NCI-H1048 (cell line): ENCODE results near the gene PMF1.

ENCODE experiments used
- DNase-seq: peaks from one replicate; lab custom pipeline; 2025; lab: John Stamatoyannopoulos, UW

PMF1 gene

DNA sequence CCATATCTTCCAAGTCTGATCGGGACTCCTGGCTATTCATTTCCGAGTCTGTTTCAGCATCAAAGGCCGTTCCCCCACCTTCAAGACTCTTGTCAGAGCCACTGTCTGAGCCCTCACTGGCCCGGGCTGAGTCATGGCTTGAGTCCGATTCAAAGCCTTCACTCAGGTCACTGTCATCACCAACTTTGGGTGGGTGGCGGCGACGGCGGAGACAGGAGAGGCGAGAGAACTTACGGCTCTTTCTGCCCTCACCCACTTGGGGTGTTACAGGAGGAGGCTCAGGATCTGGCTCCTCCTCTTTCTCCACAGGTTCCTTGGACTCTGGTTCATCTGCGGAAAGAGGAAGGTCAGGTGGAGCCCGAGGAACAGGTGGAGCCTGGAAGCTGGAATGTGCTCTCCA lies 53.2 kb downstream of the PMF1 start:
- DNase-seq = no peak

GRCh38 chr1:156268336-156268735 lies 55.5 kb downstream of the PMF1 start:
- DNase-seq = no peak

GRCh38 chr1:156270314-156270713 lies 57.5 kb downstream of the PMF1 start:
- DNase-seq = no peak

GRCh38 chr1:156276532-156276931 lies 63.7 kb downstream of the PMF1 start:
- no peak for DNase-seq

- DNase-seq = no peak
Observed at GRCh38 chr1:156276966-156277381, 64.2 kb downstream of the PMF1 start.

GRCh38 chr1:156279837-156280236 lies 67.0 kb downstream of the PMF1 start:
- no peak for DNase-seq

DNA sequence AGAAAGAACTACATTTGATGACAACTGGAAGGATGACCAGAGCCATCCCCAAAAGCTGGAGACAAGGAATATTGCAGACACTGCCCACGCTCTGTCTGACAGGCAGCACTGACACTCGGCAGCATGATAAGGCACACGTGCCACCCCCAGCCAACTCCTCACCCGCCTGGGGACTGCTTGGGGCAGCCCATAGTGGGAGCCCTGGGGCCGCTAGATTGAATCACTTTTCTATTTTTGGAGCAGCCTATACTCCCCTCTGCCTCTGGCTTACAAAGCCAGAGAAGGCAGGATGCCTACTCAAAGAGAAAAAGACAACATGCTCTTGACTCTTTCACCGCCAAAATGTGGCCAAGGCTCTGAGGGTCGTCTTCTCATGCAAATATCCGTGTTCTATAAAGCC lies 68.5 kb downstream of the PMF1 start:
- DNase-seq = no peak

DNA sequence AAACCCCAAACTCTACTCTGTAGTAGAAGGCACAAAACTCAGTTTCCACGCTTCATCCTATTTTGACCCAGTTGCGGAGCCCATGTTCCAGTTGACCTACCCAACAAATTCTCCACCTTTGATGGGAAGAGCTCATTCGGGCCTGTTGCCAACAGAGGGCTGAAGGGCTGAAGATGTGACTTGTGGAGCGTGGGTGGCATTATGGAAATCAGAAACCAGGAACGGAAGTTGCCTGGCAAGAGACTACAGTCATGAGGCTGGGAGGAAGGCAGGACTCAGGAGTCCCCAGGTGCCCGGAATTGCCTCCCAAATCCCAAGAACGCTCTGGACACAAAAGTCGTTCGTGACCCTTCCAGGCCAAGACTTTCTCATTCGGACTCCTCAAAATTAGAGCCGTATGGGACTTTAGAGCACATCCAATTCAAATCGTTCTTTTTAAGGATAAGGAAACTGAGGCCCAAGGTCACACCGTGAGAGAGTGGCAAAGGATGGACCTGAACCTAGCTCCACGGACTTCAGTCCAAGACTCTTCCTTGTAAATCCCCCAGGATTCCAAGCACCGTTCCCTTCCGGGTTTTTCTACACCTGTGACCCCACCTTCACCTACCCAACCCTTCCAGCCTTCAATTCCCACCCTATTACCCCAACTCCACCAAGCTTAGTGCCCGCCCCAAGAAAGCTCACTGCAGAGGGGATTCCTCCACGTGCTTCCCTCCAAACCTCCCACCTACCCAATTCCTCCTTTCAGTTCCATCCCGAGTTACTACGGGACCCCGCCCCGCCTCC lies 69.1 kb downstream of the PMF1 start:
- peak; percentile 34 for DNase-seq

DNA sequence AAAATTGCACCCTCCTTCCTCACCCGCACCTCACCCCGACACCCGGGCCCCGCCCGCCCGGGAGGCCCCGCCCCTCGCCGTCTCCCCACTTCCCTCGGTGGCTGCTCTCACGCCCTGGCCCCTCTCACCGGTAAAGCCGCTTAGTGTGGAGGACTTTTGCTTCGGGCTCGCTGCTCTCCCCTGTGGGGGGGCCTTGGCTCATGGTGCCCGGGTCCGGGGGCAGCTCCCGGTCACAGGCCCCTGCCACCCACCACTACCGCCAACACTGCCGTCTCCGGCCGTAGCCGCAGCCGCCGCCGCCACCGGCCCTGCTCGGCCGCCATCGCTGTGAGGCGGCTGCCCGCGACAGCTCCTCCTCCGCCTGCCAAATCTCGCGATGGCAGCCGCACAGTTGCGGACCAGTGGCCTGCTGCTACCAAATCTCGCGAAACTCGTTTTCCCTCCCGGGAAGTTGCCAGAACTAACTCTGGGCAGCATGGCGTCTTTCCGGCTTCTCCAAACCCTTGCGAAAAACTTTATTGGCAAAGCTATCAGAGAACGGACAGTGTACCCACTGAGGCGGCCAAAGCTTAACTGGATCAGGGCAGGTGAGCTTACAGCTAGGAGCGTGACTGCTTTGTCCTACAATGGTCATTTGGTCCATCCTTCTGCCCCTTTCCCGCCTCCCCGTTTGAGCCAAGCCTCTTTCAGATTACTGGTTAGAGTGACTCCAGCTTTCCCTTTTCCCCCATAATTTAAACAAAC lies 69.8 kb downstream of the PMF1 start, which contains the start of gene SMG5:
Gene SMG5, minus strand, starts transcription at position 347 of the 744 bp plus-strand sequence. Its CDS starts 145 bp downstream, at position 202.
- peak; percentile 98 for DNase-seq

DNA sequence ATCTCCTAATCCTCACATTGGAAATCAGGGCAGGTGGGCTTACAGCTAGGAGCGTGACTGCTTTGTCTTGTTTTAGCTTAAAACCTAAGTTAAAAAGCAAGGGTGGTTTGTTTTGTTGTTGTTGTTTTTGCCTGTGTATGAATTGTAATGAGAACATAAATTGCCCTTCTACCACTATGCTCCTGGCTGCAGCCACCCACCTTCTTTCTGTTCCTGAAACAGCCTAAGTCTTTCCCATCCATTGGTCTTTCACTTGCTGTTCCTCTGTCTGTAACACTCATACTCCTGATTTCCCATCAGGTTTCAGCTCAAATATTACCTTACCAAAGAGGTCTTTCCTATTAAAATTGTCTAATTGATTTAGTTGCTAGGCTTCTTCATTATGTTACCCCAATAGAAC lies 70.7 kb downstream of the PMF1 start:
- DNase-seq = no peak

- no peak for DNase-seq
Observed at GRCh38 chr1:156284112-156284511, 71.3 kb downstream of the PMF1 start, which contains the start of gene TMEM79. Gene TMEM79, plus strand, starts transcription at chr1:156284325. Its CDS starts 902 bp downstream, at chr1:156285227.

DNA sequence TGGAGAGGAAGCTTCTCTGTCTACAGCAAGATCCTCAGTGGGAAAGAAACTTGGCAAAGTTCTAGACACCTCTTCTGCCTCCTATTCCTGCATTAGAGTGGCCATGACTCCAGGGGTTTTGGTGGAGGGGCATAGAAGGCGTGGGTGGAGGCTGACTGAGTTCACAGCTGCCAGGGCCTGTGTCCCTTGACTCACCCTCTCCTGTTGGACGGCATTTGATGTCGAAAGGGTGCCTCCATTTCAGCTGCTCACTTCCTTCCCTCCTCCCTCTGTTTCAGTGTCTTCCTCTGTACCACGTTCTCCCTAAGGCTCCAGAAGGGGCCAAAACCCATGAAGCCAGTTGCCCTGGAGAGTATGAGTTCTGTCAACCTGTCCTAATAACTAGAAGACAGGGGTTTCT lies 72.0 kb downstream of the PMF1 start:
- DNase-seq = no peak

GRCh38 chr1:156285437-156285836 lies 72.6 kb downstream of the PMF1 start:
- DNase-seq = no peak

DNA sequence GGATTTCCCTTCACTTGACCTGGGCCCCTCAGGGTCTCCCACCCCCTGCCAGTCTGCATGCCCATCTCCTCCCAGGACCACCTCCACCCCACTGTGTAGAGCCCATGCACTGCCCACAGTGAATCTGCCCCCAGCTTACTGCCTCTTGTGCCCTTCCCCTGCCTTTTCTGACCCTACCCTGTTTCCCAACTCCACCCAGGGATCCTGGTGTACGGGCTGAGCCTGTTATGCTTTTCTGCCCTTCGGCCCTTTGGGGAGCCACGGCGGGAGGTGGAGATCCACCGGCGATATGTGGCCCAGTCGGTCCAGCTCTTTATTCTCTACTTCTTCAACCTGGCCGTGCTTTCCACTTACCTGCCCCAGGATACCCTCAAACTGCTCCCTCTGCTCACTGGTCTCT lies 73.3 kb downstream of the PMF1 start:
- DNase-seq = no peak
